Activated CD4-positive, alpha-beta memory T cell treated with anti-CD3 and anti-CD28 coated beads, Interleukin-2, amount 10 ng/mL, durations not matched to agents 7 days and 5 days (primary cell): ENCODE data around the gene DENND1C. TPM values are rescaled to one million over a fixed set of nuclear protein-coding genes. Genes with fewer than 3 reads are reported as not detected.

Experiments used
- CTCF ChIA-PET: fragments of 350-600 bp; sonication (Branson Sonifier 250); formaldehyde crosslinking; loops from one replicate; lab custom pipeline; 2021; ENCODE audit warnings: antibody characterized with exemption, inconsistent platforms; lab: Charles Lee
- POLR2A ChIA-PET: fragments of 350-600 bp; sonication (Branson Sonifier 250); formaldehyde crosslinking; loops from one replicate; lab custom pipeline; 2021; ENCODE audit warnings: antibody characterized with exemption; lab: Charles Lee
- DNase-seq: peaks from one replicate; pipeline ENCODE4 v3.0.0-alpha.2; 2020
- H3K27ac Mint-ChIP-seq: one replicate; pipeline ENCODE4 v1.8.0; 2021; ENCODE audit warnings: mild to moderate bottlenecking, mixed read lengths
- H3K27me3 Mint-ChIP-seq: one replicate; pipeline ENCODE4 v1.8.0; 2021; ENCODE audit warnings: mixed read lengths
- H3K36me3 Mint-ChIP-seq: one replicate; pipeline ENCODE4 v1.8.0; 2021; ENCODE audit warnings: low read depth, mixed read lengths
- H3K4me1 Mint-ChIP-seq: one replicate; pipeline ENCODE4 v1.8.0; 2021; ENCODE audit warnings: mixed read lengths
- H3K4me3 Mint-ChIP-seq: one replicate; pipeline ENCODE4 v1.8.0; 2021; ENCODE audit warnings: mild to moderate bottlenecking, mixed read lengths
- H3K9me3 Mint-ChIP-seq: one replicate; pipeline ENCODE4 v1.8.0; 2021; ENCODE audit warnings: mixed read lengths
- total RNA-seq, 2 experiments: library from RNA; stranded (reverse); gene quantifications; one replicate each; pipeline ENCODE4 v1.2.3, GENCODE V29; 2021

DENND1C gene, protein sequence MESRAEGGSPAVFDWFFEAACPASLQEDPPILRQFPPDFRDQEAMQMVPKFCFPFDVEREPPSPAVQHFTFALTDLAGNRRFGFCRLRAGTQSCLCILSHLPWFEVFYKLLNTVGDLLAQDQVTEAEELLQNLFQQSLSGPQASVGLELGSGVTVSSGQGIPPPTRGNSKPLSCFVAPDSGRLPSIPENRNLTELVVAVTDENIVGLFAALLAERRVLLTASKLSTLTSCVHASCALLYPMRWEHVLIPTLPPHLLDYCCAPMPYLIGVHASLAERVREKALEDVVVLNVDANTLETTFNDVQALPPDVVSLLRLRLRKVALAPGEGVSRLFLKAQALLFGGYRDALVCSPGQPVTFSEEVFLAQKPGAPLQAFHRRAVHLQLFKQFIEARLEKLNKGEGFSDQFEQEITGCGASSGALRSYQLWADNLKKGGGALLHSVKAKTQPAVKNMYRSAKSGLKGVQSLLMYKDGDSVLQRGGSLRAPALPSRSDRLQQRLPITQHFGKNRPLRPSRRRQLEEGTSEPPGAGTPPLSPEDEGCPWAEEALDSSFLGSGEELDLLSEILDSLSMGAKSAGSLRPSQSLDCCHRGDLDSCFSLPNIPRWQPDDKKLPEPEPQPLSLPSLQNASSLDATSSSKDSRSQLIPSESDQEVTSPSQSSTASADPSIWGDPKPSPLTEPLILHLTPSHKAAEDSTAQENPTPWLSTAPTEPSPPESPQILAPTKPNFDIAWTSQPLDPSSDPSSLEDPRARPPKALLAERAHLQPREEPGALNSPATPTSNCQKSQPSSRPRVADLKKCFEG
- total RNA-seq, result 100 to 1,000 TPM in 1 of 2 experiments, 10 to 100 TPM in 1; 97.2 to 101 TPM

DNA sequence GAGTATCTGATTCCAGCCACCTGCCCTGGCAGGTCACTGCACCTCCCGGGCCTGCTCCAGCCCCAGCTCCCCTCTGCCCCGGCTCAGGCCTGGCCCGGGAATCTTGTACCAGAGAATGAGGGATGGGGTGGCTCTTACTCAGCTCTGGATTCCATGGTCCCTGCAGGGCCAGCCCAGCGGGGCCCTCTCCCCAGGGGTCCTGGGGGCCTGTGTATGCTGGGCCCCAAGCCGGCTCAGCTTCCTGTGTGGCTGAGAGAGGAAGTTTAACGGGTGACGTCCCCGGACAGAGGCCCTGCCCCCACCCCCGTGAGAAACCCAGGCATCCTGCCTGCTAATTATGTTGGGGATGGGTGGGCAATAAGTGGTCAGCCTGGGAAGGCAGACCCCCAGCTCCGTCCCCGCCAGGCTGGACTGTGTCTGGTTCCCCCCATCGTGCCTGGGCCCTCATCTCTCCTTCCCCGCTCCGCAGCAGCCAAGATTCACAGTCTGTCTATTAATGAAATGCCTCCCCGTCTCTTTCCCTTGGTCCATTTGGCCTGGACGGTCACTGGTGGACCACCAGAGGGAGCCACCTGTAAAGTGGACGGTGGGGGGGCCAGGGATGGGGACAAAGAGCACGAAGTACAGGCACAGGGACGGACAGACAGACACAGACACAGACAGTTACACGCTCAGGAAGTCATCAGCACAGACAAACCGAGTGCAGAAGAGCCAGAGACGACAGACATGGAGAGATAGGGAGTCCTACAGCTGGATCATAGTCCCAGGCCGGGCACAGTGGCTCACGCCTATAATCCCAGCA is at the start of gene DENND1C:
DENND1C (minus strand) TSS at position 247 of the 802 bp plus-strand sequence; CDS start at position 155, 92 bp downstream.
- ChIA-PET POLR2A (interaction anchor here (0.6 to 3.0 kb wide), 31 partner anchors 8 to 382 kb away, joined by 3 to 23 read pairs (median 5); partner anchors contain the start of genes ALKBH7, CD70, GPR108 and GTF2F1), CTCF (interaction anchor here (0.6 to 1.8 kb wide), 18 partner anchors 8 to 408 kb away, joined by 3 to 12 read pairs (median 4); partner anchors contain the start of genes CRB3 and SLC25A23)
- Mint-ChIP-seq H3K27me3 (no peaks in the 10 kb centered on the region), H3K27ac (peak within 1 kb of the TSS; percentile 95), H3K4me1 (peaks cover 39% of the 10 kb centered on the region), H3K36me3 (peaks cover 12% of the 10 kb centered on the region), H3K9me3 (no peaks in the 10 kb centered on the region), H3K4me3 (peak within 1 kb of the TSS; percentile 98)
- DNase-seq, result peak; percentile 83

DNA sequence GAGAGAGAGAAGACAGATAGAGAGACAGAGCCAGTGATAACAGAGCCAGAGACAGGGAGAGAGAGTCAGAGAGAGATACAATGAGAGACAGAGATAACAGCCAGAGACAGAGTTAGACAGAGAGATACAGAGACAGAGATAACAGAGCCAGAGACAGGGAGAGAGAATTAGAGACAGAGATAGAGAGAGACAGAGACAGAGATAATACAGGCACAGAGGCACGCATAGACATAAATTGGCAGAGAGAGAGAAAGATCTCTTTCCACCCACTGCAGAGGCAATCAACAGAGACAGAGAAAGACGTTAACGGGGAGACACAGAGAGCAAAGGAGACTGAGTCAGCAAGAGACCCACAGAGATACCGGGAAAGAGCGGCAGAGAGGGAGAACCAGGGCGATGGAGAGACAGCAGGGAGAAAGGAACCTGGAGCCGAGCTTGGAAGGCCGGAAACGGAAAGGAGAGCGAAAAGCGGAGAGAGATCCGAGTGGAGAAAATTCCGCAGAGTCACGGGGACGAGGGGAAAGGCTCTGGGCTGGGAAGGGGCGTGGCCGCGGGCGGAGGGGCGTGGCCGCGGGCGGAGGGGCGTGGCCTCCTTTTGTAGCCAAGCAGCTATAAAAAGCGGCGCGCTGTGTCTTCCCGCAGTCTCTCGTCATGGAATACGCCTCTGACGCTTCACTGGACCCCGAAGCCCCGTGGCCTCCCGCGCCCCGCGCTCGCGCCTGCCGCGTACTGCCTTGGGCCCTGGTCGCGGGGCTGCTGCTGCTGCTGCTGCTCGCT is 49.0 kb upstream of the DENND1C start, which contains the start of gene TNFSF9:
TNFSF9 (plus strand) TSS at position 641 of the 777 bp plus-strand sequence; CDS start at position 652, 11 bp downstream.
- peak; percentile 85 for DNase-seq
- Mint-ChIP-seq H3K4me1 (peaks cover 41% of the 10 kb centered on the region), H3K27ac (no peak within 1 kb of the TSS), H3K27me3 (peaks cover 36% of the 10 kb centered on the region), H3K36me3 (peaks cover 6% of the 10 kb centered on the region), H3K4me3 (peak within 1 kb of the TSS; percentile 79), H3K9me3 (no peaks in the 10 kb centered on the region)
- ChIA-PET CTCF (interaction anchor here (0.8 to 1.2 kb wide), 2 partner anchors 11 to 14 kb away, joined by 3 read pairs; no protein-coding TSS in a partner anchor), POLR2A (interaction anchor here (0.8 to 1.1 kb wide), 4 partner anchors 9 to 206 kb away, joined by 3 to 5 read pairs (median 4); no protein-coding TSS in a partner anchor)

DNA sequence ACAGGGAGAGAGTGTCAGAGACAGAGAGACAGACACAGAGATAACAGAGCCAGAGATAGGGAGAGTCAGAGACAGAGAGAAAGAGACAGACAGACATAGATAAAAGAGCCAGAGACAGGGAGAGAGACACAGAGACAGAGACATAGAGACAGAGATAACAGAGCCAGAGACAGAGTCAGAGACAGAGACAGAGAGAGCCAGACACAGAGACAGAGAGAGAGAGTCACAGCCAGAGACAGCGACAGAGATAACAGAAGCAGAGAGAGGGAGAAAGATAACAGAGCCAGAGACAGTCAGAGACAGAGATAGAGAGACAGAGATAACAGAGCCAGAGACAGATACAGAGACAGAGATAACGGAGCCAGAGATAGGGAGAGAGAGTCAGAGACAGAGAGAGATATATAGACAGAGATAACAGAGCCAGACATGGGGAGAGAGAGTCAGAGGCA is 48.4 kb upstream of the DENND1C start:
- H3K36me3 Mint-ChIP-seq, result peaks cover 4% of the 10 kb centered on the region
- ChIA-PET POLR2A (no interaction called here), CTCF (interaction anchor here (1.2 kb wide), 1 partner anchor 10 kb away, joined by 3 read pairs; no protein-coding TSS in a partner anchor)
- H3K4me3 Mint-ChIP-seq, result peak overlapping the region; percentile 79
- H3K27me3 Mint-ChIP-seq, result peaks cover 36% of the 10 kb centered on the region
- H3K9me3 Mint-ChIP-seq, result no peaks in the 10 kb centered on the region
- DNase-seq, result no peak
- peaks cover 38% of the 10 kb centered on the region for H3K4me1 Mint-ChIP-seq
- no peak overlapping the region for H3K27ac Mint-ChIP-seq

DNA sequence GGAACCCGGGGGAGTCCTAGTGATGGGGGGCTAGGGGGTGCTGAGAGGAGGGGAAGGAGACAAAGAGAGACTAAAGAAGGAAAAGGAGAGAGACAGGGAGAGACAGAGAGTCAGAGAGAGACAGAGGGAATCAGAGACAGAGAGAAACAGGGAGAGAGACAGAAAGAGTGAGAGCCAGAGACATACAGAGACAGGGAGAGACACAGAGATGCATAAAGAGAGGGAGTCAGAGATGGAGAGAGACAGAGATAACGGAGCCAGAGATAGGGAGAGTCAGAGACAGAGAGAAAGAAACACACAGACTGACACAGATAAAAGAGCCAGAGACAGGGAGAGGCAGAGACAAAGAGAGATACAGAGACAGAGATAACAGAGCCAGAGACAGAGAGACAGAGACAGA is 47.8 kb upstream of the DENND1C start:
- Mint-ChIP-seq H3K4me3 (peak overlapping the region; percentile 79), H3K27me3 (peaks cover 36% of the 10 kb centered on the region), H3K9me3 (no peaks in the 10 kb centered on the region), H3K36me3 (peaks cover 4% of the 10 kb centered on the region), H3K4me1 (peaks cover 38% of the 10 kb centered on the region), H3K27ac (no peak overlapping the region)
- CTCF ChIA-PET, result no interaction called here
- DNase-seq, result no peak
- POLR2A ChIA-PET, result no interaction called here

DNA sequence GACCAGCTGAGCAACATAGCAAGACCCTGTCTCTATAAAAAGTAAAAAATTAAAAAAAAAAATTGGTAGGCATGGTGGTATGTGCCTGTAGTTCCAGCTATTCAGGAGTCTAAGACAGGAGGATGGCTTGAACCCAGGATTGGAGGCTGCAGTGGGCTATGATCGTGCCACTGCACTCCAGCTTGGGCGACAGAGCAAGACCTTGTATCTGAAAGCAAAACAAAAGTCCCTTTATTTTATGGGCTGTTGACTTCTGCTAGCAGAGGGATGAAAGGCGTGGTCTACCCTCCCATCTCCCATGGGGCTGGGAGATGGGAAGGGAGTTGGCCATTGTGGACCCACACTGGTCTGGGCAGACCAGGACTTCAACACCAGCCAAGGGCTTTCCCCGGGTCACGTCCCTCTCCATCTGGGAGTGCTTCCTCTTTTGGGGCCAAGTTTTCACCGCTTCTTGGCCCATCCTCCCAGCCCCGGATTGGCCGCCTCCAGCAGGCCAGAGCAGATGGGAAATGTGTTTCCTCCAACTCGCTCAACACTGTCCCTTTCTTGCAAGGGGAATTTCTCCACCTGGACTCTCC is 47.0 kb upstream of the DENND1C start:
- Mint-ChIP-seq H3K27ac (no peak overlapping the region), H3K36me3 (peaks cover 4% of the 10 kb centered on the region), H3K9me3 (no peaks in the 10 kb centered on the region), H3K27me3 (peaks cover 36% of the 10 kb centered on the region), H3K4me3 (no peak overlapping the region), H3K4me1 (peaks cover 34% of the 10 kb centered on the region)
- CTCF ChIA-PET, result no interaction called here
- POLR2A ChIA-PET, result no interaction called here
- DNase-seq, result no peak

DNA sequence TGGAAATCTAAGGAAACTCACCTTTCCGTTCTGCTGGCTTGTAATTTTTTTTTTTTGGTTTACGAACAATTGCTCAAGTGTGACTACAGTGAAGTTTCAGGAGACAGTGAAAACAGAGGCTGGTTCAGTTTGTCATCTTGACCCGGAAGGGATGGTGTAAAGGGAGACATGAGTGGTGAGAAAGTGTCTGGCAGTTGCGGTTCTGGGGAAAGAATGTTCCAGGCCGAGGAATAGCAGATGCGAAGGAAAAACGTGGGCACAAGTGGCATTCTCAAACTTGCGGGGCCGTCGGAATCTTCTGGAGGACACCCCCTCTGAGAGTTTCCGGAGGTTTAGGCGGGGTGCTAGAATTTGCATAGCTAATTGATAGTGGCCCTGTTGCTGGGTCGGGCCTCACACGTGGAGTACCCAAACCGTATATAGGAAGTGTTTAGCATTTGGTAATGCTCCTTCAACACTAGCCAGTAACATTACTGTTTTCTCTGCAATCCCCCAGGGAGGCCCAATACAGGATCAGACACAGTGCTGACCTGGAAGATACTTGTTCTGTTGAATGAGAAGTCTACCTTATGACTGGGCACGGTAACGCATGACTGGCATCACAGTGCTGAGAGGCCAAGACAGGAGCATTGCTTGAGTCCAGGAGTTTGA is 46.4 kb upstream of the DENND1C start:
- CTCF ChIA-PET, result no interaction called here
- H3K27ac Mint-ChIP-seq, result no peak overlapping the region
- H3K27me3 Mint-ChIP-seq, result peaks cover 36% of the 10 kb centered on the region
- H3K4me3 Mint-ChIP-seq, result no peak overlapping the region
- H3K9me3 Mint-ChIP-seq, result no peaks in the 10 kb centered on the region
- no peak for DNase-seq
- H3K4me1 Mint-ChIP-seq, result peaks cover 34% of the 10 kb centered on the region
- POLR2A ChIA-PET, result no interaction called here
- H3K36me3 Mint-ChIP-seq, result peaks cover 4% of the 10 kb centered on the region

DNA sequence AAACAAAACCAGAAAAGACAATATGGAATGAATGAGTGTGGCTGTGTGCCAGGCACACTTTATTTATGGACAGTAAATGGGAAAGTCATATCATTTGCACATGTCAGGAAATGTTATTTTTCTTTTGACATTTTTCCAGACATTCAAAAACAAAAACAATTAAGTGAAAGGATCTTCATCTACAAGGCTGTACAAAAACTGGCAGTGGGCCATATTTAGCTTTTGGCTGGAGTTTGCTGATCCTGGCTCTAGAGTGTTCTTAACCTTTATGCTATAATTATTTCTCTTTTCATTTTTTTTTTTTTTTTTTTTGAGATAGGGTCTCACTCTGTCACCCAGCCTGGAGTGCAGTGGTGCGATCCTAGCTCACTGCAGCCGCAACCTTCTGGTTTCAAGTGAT is 42.7 kb upstream of the DENND1C start:
- no peak for DNase-seq
- ChIA-PET CTCF (no interaction called here), POLR2A (interaction anchor here (0.6 kb wide), 1 partner anchor 341 kb away, joined by 3 read pairs; no protein-coding TSS in a partner anchor)
- Mint-ChIP-seq H3K27me3 (peaks cover 6% of the 10 kb centered on the region), H3K36me3 (no peaks in the 10 kb centered on the region), H3K27ac (no peak overlapping the region), H3K4me3 (no peak overlapping the region), H3K9me3 (no peaks in the 10 kb centered on the region), H3K4me1 (peaks cover 24% of the 10 kb centered on the region)

DNA sequence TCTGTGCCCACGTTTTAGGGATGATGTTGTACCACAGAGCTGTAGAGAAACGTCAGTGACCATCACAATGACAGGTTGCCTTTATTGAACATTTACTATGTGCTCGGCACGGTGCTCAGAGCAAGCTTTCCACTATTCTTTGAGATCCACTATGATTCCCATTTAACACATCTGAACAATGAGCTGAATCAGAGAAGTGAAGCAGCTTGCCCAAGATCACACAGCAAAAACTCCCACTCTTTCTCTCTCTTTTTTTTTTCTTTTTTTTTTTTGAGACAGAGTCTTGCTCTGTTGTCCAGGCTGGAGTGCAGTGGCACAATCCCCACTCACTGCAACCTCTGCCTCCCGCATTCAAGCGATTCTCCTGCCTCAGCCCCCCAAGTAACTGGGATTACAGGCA is 41.1 kb upstream of the DENND1C start:
- ChIA-PET CTCF (interaction anchor here (0.6 to 1.2 kb wide), 2 partner anchors 64 to 341 kb away, joined by 3 read pairs; no protein-coding TSS in a partner anchor), POLR2A (interaction anchor here (0.7 to 1.5 kb wide), 2 partner anchors 8 to 195 kb away, joined by 4 to 5 read pairs; partner anchors contain the start of gene TNFSF9)
- H3K4me1 Mint-ChIP-seq, result peaks cover 35% of the 10 kb centered on the region

DNA sequence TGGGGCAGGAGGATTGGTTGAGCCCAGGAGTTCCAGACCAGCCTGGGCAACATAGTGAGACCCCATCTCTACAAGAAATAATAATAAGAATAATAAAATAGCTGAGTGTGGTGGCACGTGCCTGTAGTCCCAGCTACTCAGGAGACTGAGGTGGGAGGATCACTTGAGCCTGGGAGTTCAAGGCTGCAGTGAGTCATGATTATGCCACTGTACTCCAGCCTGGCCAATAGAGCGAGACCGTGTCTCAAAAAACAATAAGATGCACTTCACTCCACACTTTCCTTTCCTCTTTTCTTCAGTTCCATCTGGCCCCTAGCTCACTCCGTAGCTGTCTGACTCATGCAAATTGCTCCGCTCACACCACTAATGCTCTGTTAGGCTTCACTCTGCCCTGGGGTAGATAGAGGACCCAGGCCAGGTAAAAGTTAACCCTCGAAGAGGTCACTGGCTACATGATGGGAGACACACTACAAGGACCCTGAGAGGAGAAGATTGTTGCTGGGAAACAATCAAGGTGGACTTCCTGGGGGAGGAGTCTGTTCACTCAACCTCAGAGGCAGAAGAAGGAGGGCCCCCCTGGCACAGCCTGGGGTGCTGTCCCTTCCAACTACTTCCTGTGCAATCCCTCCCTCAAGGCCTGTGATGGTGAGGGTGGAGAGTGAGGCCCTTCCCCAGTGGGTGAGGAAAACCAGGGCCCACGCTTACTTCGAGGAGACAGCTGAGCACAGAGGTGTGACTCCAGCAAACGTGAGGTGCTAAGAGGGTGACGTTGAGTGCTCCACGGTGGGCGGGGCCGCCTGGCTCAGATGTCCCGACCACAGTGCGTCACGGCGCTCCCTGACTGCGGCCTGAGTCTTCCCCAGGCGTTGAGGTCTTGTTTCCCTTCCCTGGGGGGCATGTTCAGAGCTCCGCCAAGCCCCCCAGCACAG is 40.4 kb upstream of the DENND1C start:
- peaks cover 42% of the 10 kb centered on the region for H3K4me1 Mint-ChIP-seq
- peak; percentile 70 for DNase-seq
- H3K9me3 Mint-ChIP-seq, result no peaks in the 10 kb centered on the region
- H3K27me3 Mint-ChIP-seq, result no peaks in the 10 kb centered on the region
- H3K4me3 Mint-ChIP-seq, result no peak overlapping the region
- ChIA-PET CTCF (interaction anchor here (1.2 kb wide), 1 partner anchor 342 kb away, joined by 3 read pairs; no protein-coding TSS in a partner anchor), POLR2A (interaction anchor here (0.7 to 1.5 kb wide), 3 partner anchors 9 to 214 kb away, joined by 4 to 5 read pairs (median 4); partner anchors contain the start of gene TNFSF9)
- no peak overlapping the region for H3K27ac Mint-ChIP-seq
- no peaks in the 10 kb centered on the region for H3K36me3 Mint-ChIP-seq

More for the DNA sequence above, 41.1 kb upstream of the DENND1C start:
- no peak overlapping the region for H3K4me3 Mint-ChIP-seq
- H3K27ac Mint-ChIP-seq, result no peak overlapping the region
- no peaks in the 10 kb centered on the region for H3K36me3 Mint-ChIP-seq
- peaks cover under 1% of the 10 kb centered on the region for H3K27me3 Mint-ChIP-seq
- H3K9me3 Mint-ChIP-seq, result no peaks in the 10 kb centered on the region
- DNase-seq, result no peak

DNA sequence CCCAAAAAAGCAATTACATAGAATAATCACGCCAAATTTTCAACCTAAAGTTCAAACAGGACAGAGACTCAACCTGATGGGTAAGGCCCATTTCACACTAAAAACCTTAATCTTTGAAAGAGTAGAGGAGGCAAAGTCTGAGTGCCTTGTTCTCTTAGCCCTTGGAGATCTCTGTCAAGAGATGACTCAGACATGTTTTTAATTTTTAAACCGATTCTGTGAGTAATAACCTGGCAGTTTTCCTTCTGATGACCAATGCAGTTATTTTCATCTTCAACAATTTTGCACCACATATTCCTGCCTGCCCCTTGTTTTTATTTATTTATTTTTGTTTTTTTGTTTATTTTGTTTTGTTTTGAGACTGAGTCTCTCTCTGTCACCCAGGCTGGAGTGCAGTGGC is 37.7 kb upstream of the DENND1C start:
- Mint-ChIP-seq H3K4me1 (peaks cover 53% of the 10 kb centered on the region), H3K27ac (peak overlapping the region; percentile 50), H3K27me3 (no peaks in the 10 kb centered on the region), H3K4me3 (peak overlapping the region; percentile 15), H3K9me3 (no peaks in the 10 kb centered on the region), H3K36me3 (no peaks in the 10 kb centered on the region)
- DNase-seq, result no peak
- ChIA-PET CTCF (interaction anchor here (1.1 to 3.9 kb wide), 4 partner anchors 11 to 344 kb away, joined by 3 to 44 read pairs (median 4); partner anchors contain the start of gene TNFSF9), POLR2A (interaction anchor here (1.1 to 1.3 kb wide), 2 partner anchors 58 to 77 kb away, joined by 3 read pairs; no protein-coding TSS in a partner anchor)
